Lower lobe of right lung (tissue), 2 donors: ENCODE results near the gene APC. TPM values are rescaled to one million over a fixed set of nuclear protein-coding genes. Genes with fewer than 3 reads are reported as not detected.

Source experiments
- ATAC-seq, 2 donors: fragments of 200-7000 bp; cut with Tn5 transposase; one replicate each; pipeline ENCODE4 v1.9.1; 2020 to 2022; ENCODE audit warnings: mild to moderate bottlenecking in 2 of 2, moderate library complexity in 2 of 2
- DNase-seq: peaks from one replicate; pipeline ENCODE4 v3.0.0-alpha.2; 2020
- H3K27ac ChIP-seq: fragments of 200-600 bp; one replicate; pipeline ENCODE4 v1.8.0; 2022
- H3K27me3 ChIP-seq: fragments of 200-600 bp; one replicate; pipeline ENCODE4 v1.8.0; 2022; ENCODE audit warnings: low read depth
- H3K36me3 ChIP-seq: fragments of 200-600 bp; one replicate; pipeline ENCODE4 v1.8.0; 2022; ENCODE audit warnings: mild to moderate bottlenecking
- H3K4me1 ChIP-seq: fragments of 200-600 bp; one replicate; pipeline ENCODE4 v1.8.0; 2022
- H3K4me3 ChIP-seq: fragments of 200-600 bp; one replicate; pipeline ENCODE4 v1.8.0; 2022; ENCODE audit warnings: mild to moderate bottlenecking
- H3K9me3 ChIP-seq: fragments of 200-600 bp; one replicate; pipeline ENCODE4 v1.8.0; 2022
- CTCF ChIP-seq: fragments of 200-600 bp; IDR thresholded peaks from one replicate; pipeline ENCODE4 v1.8.0; 2022; ENCODE audit warnings: antibody characterized with exemption, mild to moderate bottlenecking
- intact Hi-C: fragments of 100-400 bp; cut with DNase I; formaldehyde crosslinking; loops from one replicate; pipeline ENCODE4 v1.11.0; 2022
- total RNA-seq: library from RNA; stranded (reverse); fragmentation: NEBNext Ultra II Directional; extraction: Animal tissue kit (Norgen Biotek cat#: 25700); gene quantifications from one replicate; pipeline ENCODE4 v1.2.1, GENCODE V29; 2021
- donor health status: DM: no; HTN: yes; CAD: no; lungs with severe emphysema.

APC gene
- total RNA-seq, 1 donor from 2014 or later, result 47.7 TPM

- no peak for ATAC-seq
- peaks cover 71% of the 10 kb centered on the region for H3K36me3 ChIP-seq
- H3K27ac ChIP-seq, result no peak overlapping the region
- no peak for DNase-seq
- H3K9me3 ChIP-seq, result no peaks in the 10 kb centered on the region
- no peaks in the 10 kb centered on the region for H3K4me1 ChIP-seq
- H3K27me3 ChIP-seq, result no peaks in the 10 kb centered on the region
- TF ChIP-seq CTCF, result no peak
- no peak overlapping the region for H3K4me3 ChIP-seq
- intact Hi-C loops, result no loop called here
These were observed 82.6 kb downstream of the APC start for GRCh38 chr5:112820246-112820645.

- H3K36me3 ChIP-seq, result peaks cover 68% of the 10 kb centered on the region
- no peaks in the 10 kb centered on the region for H3K4me1 ChIP-seq
- intact Hi-C loops, result no loop called here
- H3K4me3 ChIP-seq, result no peak overlapping the region
- ATAC-seq (no peak), DNase-seq (no peak)
- no peaks in the 10 kb centered on the region for H3K27me3 ChIP-seq
- H3K27ac ChIP-seq, result no peak overlapping the region
- H3K9me3 ChIP-seq, result no peaks in the 10 kb centered on the region
- no peak for TF ChIP-seq CTCF
These were observed 84.8 kb downstream of the APC start for GRCh38 chr5:112822456-112822855.

- Histone ChIP-seq H3K4me3 (no peak overlapping the region), H3K4me1 (no peaks in the 10 kb centered on the region), H3K27me3 (no peaks in the 10 kb centered on the region), H3K27ac (no peak overlapping the region), H3K36me3 (peaks cover 75% of the 10 kb centered on the region), H3K9me3 (no peaks in the 10 kb centered on the region)
- TF ChIP-seq CTCF, result no peak
- intact Hi-C loops, result no loop called here
- ATAC-seq, result no peak
- no peak for DNase-seq
These were observed 85.5 kb downstream of the APC start for GRCh38 chr5:112823181-112823580.

GRCh38 chr5:112823656-112824055 is 86.0 kb downstream of the APC start:
- Histone ChIP-seq H3K36me3 (peaks cover 79% of the 10 kb centered on the region), H3K4me1 (no peaks in the 10 kb centered on the region), H3K27ac (no peak overlapping the region), H3K4me3 (no peak overlapping the region), H3K9me3 (no peaks in the 10 kb centered on the region), H3K27me3 (no peaks in the 10 kb centered on the region)
- intact Hi-C loops, result no loop called here
- ATAC-seq (peak in 1 of 2 donors; percentile 44), DNase-seq (no peak)
- no peak for TF ChIP-seq CTCF

- H3K9me3 ChIP-seq, result no peaks in the 10 kb centered on the region
- intact Hi-C loops, result no loop called here
- H3K36me3 ChIP-seq, result peaks cover 82% of the 10 kb centered on the region
- TF ChIP-seq CTCF, result no peak
- H3K27ac ChIP-seq, result no peak overlapping the region
- no peak overlapping the region for H3K4me3 ChIP-seq
- H3K27me3 ChIP-seq, result no peaks in the 10 kb centered on the region
- DNase-seq, result no peak
- no peak for ATAC-seq
- H3K4me1 ChIP-seq, result no peaks in the 10 kb centered on the region
These were observed 86.5 kb downstream of the APC start for GRCh38 chr5:112824197-112824596.

GRCh38 chr5:112830378-112830777 is 92.7 kb downstream of the APC start:
- H3K9me3 ChIP-seq, result no peaks in the 10 kb centered on the region
- DNase-seq, result no peak
- H3K27me3 ChIP-seq, result no peaks in the 10 kb centered on the region
- peaks cover 86% of the 10 kb centered on the region for H3K36me3 ChIP-seq
- no peak for ATAC-seq
- no peak overlapping the region for H3K27ac ChIP-seq
- no peak overlapping the region for H3K4me3 ChIP-seq
- TF ChIP-seq CTCF, result no peak
- intact Hi-C loops, result no loop called here
- no peaks in the 10 kb centered on the region for H3K4me1 ChIP-seq
